SK-MEL-5 (cell line): Measurements from ENCODE around the gene MACF1. TPM values are rescaled to one million over a fixed set of nuclear protein-coding genes. Genes with fewer than 3 reads are reported as not detected.
"Not testable (repeated sequence)": the region's sequence is repeated elsewhere in the genome, so short reads cannot be mapped to it uniquely, and the experiment has no call there.

Experiments
- DNase-seq: peaks from one replicate; pipeline ENCODE4 v3.0.0-alpha.2; 2016; ENCODE audit warnings: low read depth, low spot score
- in situ Hi-C: cut with HindIII; loops from 2 replicates; pipeline ENCODE4 v1.10.0; 2016; ENCODE audit warnings: low sequenced_read_pairs, high pct_unique_total_duplicates, low pct_unique_long_range_greater_than_20kb
- total RNA-seq: library from RNA; depleted of rRNA; stranded (reverse); fragments of >200 nt; shearing (Covaris generic); gene quantifications from 2 replicates; pipeline ENCODE4 v1.2.3, GENCODE V29; 2014

The MACF1 gene
- total RNA-seq, 1 experiment from 2014 or later, result 70.1 TPM

- DNase-seq, result no peak
- in situ Hi-C loops, result loop anchor here (25.0 kb wide), 1 partner anchor 145 kb away; no protein-coding TSS in a partner anchor
Measured at GRCh38 chr1:39431927-39432326, 227.4 kb downstream of the MACF1 start.

GRCh38 chr1:39434797-39435395 lies 230.4 kb downstream of the MACF1 start:
- in situ Hi-C loops, result loop anchor here (25.0 kb wide), 1 partner anchor 148 kb away; no protein-coding TSS in a partner anchor
- no peak for DNase-seq

- no peak for DNase-seq
- in situ Hi-C loops, result loop anchor here (25.0 kb wide), 1 partner anchor 148 kb away; no protein-coding TSS in a partner anchor
Measured at GRCh38 chr1:39435597-39435996, 231.1 kb downstream of the MACF1 start.

- DNase-seq, result no peak
- in situ Hi-C loops, result loop anchor here (25.0 kb wide), 1 partner anchor 150 kb away; no protein-coding TSS in a partner anchor
Measured at GRCh38 chr1:39436842-39437241, 232.3 kb downstream of the MACF1 start.

- in situ Hi-C loops, result loop anchor here (25.0 kb wide), 1 partner anchor 151 kb away; no protein-coding TSS in a partner anchor
- DNase-seq, result peak; percentile 31
Measured at GRCh38 chr1:39438042-39438441, 233.5 kb downstream of the MACF1 start.

- in situ Hi-C loops, result loop anchor here (25.0 kb wide), 1 partner anchor 154 kb away; no protein-coding TSS in a partner anchor
- DNase-seq, result no peak
Measured at GRCh38 chr1:39440856-39441255, 236.4 kb downstream of the MACF1 start.

- in situ Hi-C loops, result loop anchor here (25.0 kb wide), 1 partner anchor 154 kb away; no protein-coding TSS in a partner anchor
- no peak for DNase-seq
Measured at GRCh38 chr1:39441797-39442196, 237.3 kb downstream of the MACF1 start.

- in situ Hi-C loops, result loop anchor here (25.0 kb wide), 1 partner anchor 158 kb away; no protein-coding TSS in a partner anchor
- no peak for DNase-seq
Measured at GRCh38 chr1:39445573-39445972, 241.1 kb downstream of the MACF1 start.

- in situ Hi-C loops, result loop anchor here (25.0 kb wide), 1 partner anchor 160 kb away; no protein-coding TSS in a partner anchor
- no peak for DNase-seq
Measured at GRCh38 chr1:39446986-39447567, 242.6 kb downstream of the MACF1 start.

GRCh38 chr1:39450041-39450440 lies 245.5 kb downstream of the MACF1 start:
- DNase-seq, in situ Hi-C loops: not testable (repeated sequence)

- in situ Hi-C loops, result no loop called here
- DNase-seq, result no peak
Measured at GRCh38 chr1:39450956-39451606, 246.6 kb downstream of the MACF1 start.

- in situ Hi-C loops, result no loop called here
- DNase-seq, result no peak
Measured at GRCh38 chr1:39452081-39452480, 247.6 kb downstream of the MACF1 start.

GRCh38 chr1:39452540-39452939 lies 248.0 kb downstream of the MACF1 start:
- in situ Hi-C loops, result no loop called here

GRCh38 chr1:39453603-39454002 lies 249.1 kb downstream of the MACF1 start:
- in situ Hi-C loops, result no loop called here
- no peak for DNase-seq

More at GRCh38 chr1:39452540-39452939, 248.0 kb downstream of the MACF1 start:
- DNase-seq, result no peak

GRCh38 chr1:39458991-39459390 lies 254.5 kb downstream of the MACF1 start:
- in situ Hi-C loops, result no loop called here
- DNase-seq, result no peak

- in situ Hi-C loops, result no loop called here
- DNase-seq, result no peak
Measured at GRCh38 chr1:39462074-39462473, 257.6 kb downstream of the MACF1 start.

GRCh38 chr1:39466413-39467107 lies 262.1 kb downstream of the MACF1 start:
- in situ Hi-C loops, result no loop called here
- DNase-seq, result no peak
